ENCODE results near the gene LPP. TPM values are rescaled to one million over a fixed set of nuclear protein-coding genes. Genes with fewer than 3 reads are reported as not detected.

The LPP gene
- total RNA-seq, 6 experiments from 2014 or later = 84.1 to 121 (median 102) TPM

- DNase-seq = no peak
- no peak overlapping the region for H3K4me3 Mint-ChIP-seq
- peaks cover 2% of the 10 kb centered on the region; the same call in 1 of the 2 replicates for H3K27me3 Mint-ChIP-seq (ENCODE audit: insufficient read depth)
- peaks cover 20% of the 10 kb centered on the region for H3K36me3 Mint-ChIP-seq (ENCODE audit: low read depth)
- peaks cover 60% of the 10 kb centered on the region for H3K4me1 Mint-ChIP-seq (ENCODE audit: low read depth)
- no peaks in the 10 kb centered on the region for H3K9me3 Mint-ChIP-seq
- no peak for TF ChIP-seq CTCF (IDR thresholded peaks at IDR 0.05)
- H3K27ac Mint-ChIP-seq = no peak overlapping the region
Measured at GRCh38 chr3:188246905-188247304, 92.9 kb downstream of the LPP start.

- H3K27me3 Mint-ChIP-seq (ENCODE audit: insufficient read depth) = peaks cover 2% of the 10 kb centered on the region; the same call in 1 of the 2 replicates
- no peak overlapping the region for H3K4me3 Mint-ChIP-seq
- no peaks in the 10 kb centered on the region for H3K9me3 Mint-ChIP-seq
- H3K36me3 Mint-ChIP-seq (ENCODE audit: low read depth) = peaks cover 26% of the 10 kb centered on the region
- TF ChIP-seq CTCF (IDR thresholded peaks at IDR 0.05) = no peak
- H3K4me1 Mint-ChIP-seq (ENCODE audit: low read depth) = peaks cover 48% of the 10 kb centered on the region
- H3K27ac Mint-ChIP-seq = no peak overlapping the region
- no peak for DNase-seq
Measured at GRCh38 chr3:188248036-188248561, 94.1 kb downstream of the LPP start.

- Mint-ChIP-seq H3K27ac (no peak overlapping the region), H3K4me1 (ENCODE audit: low read depth) (peaks cover 37% of the 10 kb centered on the region), H3K9me3 (no peaks in the 10 kb centered on the region), H3K4me3 (no peak overlapping the region), H3K36me3 (ENCODE audit: low read depth) (peaks cover 20% of the 10 kb centered on the region; the same call in 1 of the 2 replicates), H3K27me3 (ENCODE audit: insufficient read depth) (no peaks in the 10 kb centered on the region; the same call in 1 of the 2 replicates)
- DNase-seq = no peak
- TF ChIP-seq CTCF (IDR thresholded peaks at IDR 0.05) = no peak
Measured at GRCh38 chr3:188253123-188253793, 99.3 kb downstream of the LPP start.

GRCh38 chr3:188253800-188254452, 100.0 kb downstream of the LPP start:
- Mint-ChIP-seq H3K4me3 (no peak overlapping the region), H3K4me1 (ENCODE audit: low read depth) (peaks cover 43% of the 10 kb centered on the region), H3K36me3 (ENCODE audit: low read depth) (peaks cover 25% of the 10 kb centered on the region; the same call in 1 of the 2 replicates), H3K27me3 (ENCODE audit: insufficient read depth) (no peaks in the 10 kb centered on the region; the same call in 1 of the 2 replicates), H3K9me3 (no peaks in the 10 kb centered on the region), H3K27ac (no peak overlapping the region)
- no peak for TF ChIP-seq CTCF (IDR thresholded peaks at IDR 0.05)
- DNase-seq = no peak

GRCh38 chr3:188254520-188255070, 100.6 kb downstream of the LPP start:
- TF ChIP-seq CTCF (IDR thresholded peaks at IDR 0.05) = no peak
- Mint-ChIP-seq H3K27ac (no peak overlapping the region), H3K9me3 (no peaks in the 10 kb centered on the region), H3K36me3 (ENCODE audit: low read depth) (peaks cover 25% of the 10 kb centered on the region; the same call in 1 of the 2 replicates), H3K27me3 (ENCODE audit: insufficient read depth) (no peaks in the 10 kb centered on the region; the same call in 1 of the 2 replicates), H3K4me1 (ENCODE audit: low read depth) (peaks cover 50% of the 10 kb centered on the region), H3K4me3 (no peak overlapping the region)
- DNase-seq = no peak

All from HFFc6 (cell line).